NT2/D1 (cell line): Measurements from ENCODE around the gene TTC21B.

Experiments used
- YY1 ChIP-seq: IDR thresholded peaks from 2 replicates; pipeline ENCODE4 v1.6.1; 2011; ENCODE audit not compliant: insufficient read length, insufficient read depth
- ZNF274 ChIP-seq: IDR thresholded peaks from 2 replicates; pipeline ENCODE4 v1.6.1; 2011; ENCODE audit warnings: mild to moderate bottlenecking, low read depth, low read length

- TF ChIP-seq YY1 = no peak
- TF ChIP-seq ZNF274 = no peak
These were observed at the start of gene TTC21B for GRCh38 chr2:165953655-165954606.
